HepG2 (cell line): Measurements from ENCODE around the gene PIP5KL1. TPM values are rescaled to one million over a fixed set of nuclear protein-coding genes. Genes with fewer than 3 reads are reported as not detected.

ENCODE experiments used
- ARID2 ChIP-seq: sonication (generic); formaldehyde crosslinking; IDR thresholded peaks from 2 replicates; pipeline ENCODE4 v1.8.1; 2022; ENCODE audit warnings: mild to moderate bottlenecking, missing genetic modification reagents, borderline replicate concordance
- FOSL1 ChIP-seq: sonication (generic); formaldehyde crosslinking; IDR thresholded peaks from 2 replicates; pipeline ENCODE4 v1.9.0; 2021; ENCODE audit warnings: missing genetic modification reagents, borderline replicate concordance
- MED13 ChIP-seq: sonication (generic); formaldehyde crosslinking; IDR thresholded peaks from 2 replicates; pipeline ENCODE4 v1.5.0; 2020; ENCODE audit warnings: missing genetic modification reagents
- NFE2L2 ChIP-seq: fragments of 150-350 bp; IDR thresholded peaks from 2 replicates; pipeline ENCODE4 v1.6.1; 2014; ENCODE audit warnings: low read length
- SATB2 ChIP-seq: sonication (generic); formaldehyde crosslinking; IDR thresholded peaks from 2 replicates; pipeline ENCODE4 v1.5.0; 2020; ENCODE audit warnings: missing genetic modification reagents
- TARDBP ChIP-seq: sonication (generic); formaldehyde crosslinking; IDR thresholded peaks from 2 replicates; pipeline ENCODE4 v1.8.0; 2022; ENCODE audit warnings: mild to moderate bottlenecking, missing genetic modification reagents
- TRIM24 ChIP-seq: sonication (generic); formaldehyde crosslinking; IDR thresholded peaks from 2 replicates; pipeline ENCODE4 v1.8.0; 2022; ENCODE audit warnings: mild to moderate bottlenecking, missing genetic modification reagents
- ZNF263 ChIP-seq: sonication (generic); formaldehyde crosslinking; IDR thresholded peaks from 2 replicates; pipeline ENCODE4 v1.4.0; 2020; ENCODE audit warnings: missing genetic modification reagents
- ZNF501 ChIP-seq: sonication (generic); formaldehyde crosslinking; IDR thresholded peaks from 2 replicates; pipeline ENCODE4 v1.5.1; 2020; ENCODE audit warnings: mild to moderate bottlenecking, moderate library complexity, missing genetic modification reagents
- ZNF761 ChIP-seq: sonication (generic); formaldehyde crosslinking; conservative IDR thresholded peaks from 2 replicates; pipeline ENCODE4 v1.4.0; 2020; ENCODE audit warnings: mild to moderate bottlenecking, missing genetic modification reagents
- ZNF792 ChIP-seq: IDR thresholded peaks from 2 replicates; pipeline ENCODE4 v1.6.1; 2016
- ZNF83 ChIP-seq: sonication (generic); formaldehyde crosslinking; IDR thresholded peaks from 2 replicates; pipeline ENCODE4 v1.4.0; 2020; ENCODE audit warnings: missing genetic modification reagents, mild to moderate bottlenecking, borderline replicate concordance
- polyA plus RNA-seq, 8 experiments: library from polyadenylated mRNA; depleted of rRNA in 3 of 8; stranded (reverse) in 7 of 8; unstranded in 1 of 8; fragments of >200 nt; fragmentation: Illumina TruSeq in 4 of 8; extraction: Trizol in 4 of 8; gene quantifications; 2 replicates each; pipeline versions ENCODE4 v1.2.1 to v1.2.3, GENCODE V29; 2011 to 2016; ENCODE audit warnings: low read depth in 4 of 8, missing spikeins in 1 of 8, mixed read lengths in 1 of 8; ENCODE audit not compliant: insufficient read depth in 1 of 8
- total RNA-seq, 5 experiments: library from RNA; depleted of rRNA; stranded (reverse); fragments of >200 nt; fragmentation: Illumina TruSeq; extraction: Trizol; gene quantifications; 2 replicates each; pipeline ENCODE4 v1.2.3, GENCODE V29; 2016; ENCODE audit warnings: low read depth in 1 of 5
- TF ChIP-seq, protein P1 (sequence below): sonication (generic); formaldehyde crosslinking; IDR thresholded peaks from 2 replicates; pipeline ENCODE4 v1.9.0; 2022; ENCODE audit warnings: low read depth, missing genetic modification reagents
- TF ChIP-seq, protein P2 (sequence below): sonication (generic); formaldehyde crosslinking; IDR thresholded peaks from 2 replicates; pipeline ENCODE4 v1.4.0; 2020; ENCODE audit warnings: missing genetic modification reagents
- TF ChIP-seq, protein P3 (sequence below): sonication (generic); formaldehyde crosslinking; IDR thresholded peaks from 2 replicates; pipeline ENCODE4 v1.4.0; 2020; ENCODE audit warnings: missing genetic modification reagents
- TF ChIP-seq, protein P4 (sequence below): IDR thresholded peaks from 2 replicates; pipeline ENCODE4 v1.6.1; 2016; ENCODE audit warnings: missing compliant biosample characterization, missing genetic modification reagents, borderline replicate concordance
- TF ChIP-seq, protein P5 (sequence below): sonication (generic); formaldehyde crosslinking; IDR thresholded peaks from 2 replicates; pipeline ENCODE4 v1.4.0; 2020; ENCODE audit warnings: mild to moderate bottlenecking, low read depth, missing genetic modification reagents

The PIP5KL1 gene
- total and polyA plus RNA-seq, 2 of the 13 experiments (the other 11 are each of a cell fraction or from before 2014, with no cell fraction given) = 0.20 to 0.49 TPM

DNA sequence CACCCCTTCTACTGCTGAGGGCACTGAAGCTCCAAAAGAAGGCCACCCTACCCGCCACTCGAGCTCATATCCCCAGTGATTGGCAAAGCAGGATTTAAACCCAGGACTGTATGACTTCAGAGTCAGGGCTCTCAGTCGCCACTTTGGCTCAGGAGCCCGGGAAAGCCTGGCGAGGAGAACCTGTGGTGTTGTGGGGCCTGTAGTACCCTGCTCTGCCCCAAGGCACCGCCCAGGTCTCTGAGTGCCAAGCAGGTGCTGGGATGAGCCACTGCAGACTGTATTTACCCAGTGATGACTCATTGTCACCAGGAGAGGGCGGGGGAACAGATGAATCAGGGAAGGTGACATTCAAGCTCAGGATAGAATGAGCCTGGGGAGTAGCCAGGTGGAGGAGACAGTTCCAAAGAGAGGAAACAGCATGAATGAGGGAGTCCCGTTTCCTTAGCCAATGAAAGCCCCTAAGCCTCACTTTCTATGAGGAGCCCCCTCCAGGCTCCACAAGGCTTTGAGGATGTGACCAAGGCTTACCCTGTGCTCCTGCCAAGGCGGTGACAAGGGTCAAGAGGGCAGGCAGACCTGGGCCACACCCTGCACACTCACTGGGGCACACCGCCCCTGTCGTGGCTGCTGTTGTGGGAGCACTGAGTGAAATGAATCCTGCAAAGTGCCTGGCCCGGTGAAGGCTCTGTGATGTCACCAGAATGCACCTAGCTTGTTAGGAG lies 24.9 kb upstream of the PIP5KL1 start (continued):
- TF ChIP-seq, protein P1, sequence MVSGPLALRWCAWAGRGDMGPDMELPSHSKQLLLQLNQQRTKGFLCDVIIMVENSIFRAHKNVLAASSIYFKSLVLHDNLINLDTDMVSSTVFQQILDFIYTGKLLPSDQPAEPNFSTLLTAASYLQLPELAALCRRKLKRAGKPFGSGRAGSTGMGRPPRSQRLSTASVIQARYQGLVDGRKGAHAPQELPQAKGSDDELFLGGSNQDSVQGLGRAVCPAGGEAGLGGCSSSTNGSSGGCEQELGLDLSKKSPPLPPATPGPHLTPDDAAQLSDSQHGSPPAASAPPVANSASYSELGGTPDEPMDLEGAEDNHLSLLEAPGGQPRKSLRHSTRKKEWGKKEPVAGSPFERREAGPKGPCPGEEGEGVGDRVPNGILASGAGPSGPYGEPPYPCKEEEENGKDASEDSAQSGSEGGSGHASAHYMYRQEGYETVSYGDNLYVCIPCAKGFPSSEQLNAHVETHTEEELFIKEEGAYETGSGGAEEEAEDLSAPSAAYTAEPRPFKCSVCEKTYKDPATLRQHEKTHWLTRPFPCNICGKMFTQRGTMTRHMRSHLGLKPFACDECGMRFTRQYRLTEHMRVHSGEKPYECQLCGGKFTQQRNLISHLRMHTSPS (CRISPR knock-in tag) = peak; percentile 96
- TF ChIP-seq ARID2 (no peak), FOSL1 (CRISPR knock-in tag) (peak; percentile 97), ZNF761 (CRISPR knock-in tag) (no peak), ZNF83 (CRISPR knock-in tag) (no peak), NFE2L2 (no peak), SATB2 (CRISPR knock-in tag) (no peak), MED13 (no peak), ZNF792 (CRISPR knock-in tag) (peak; percentile 75), TRIM24 (CRISPR knock-in tag) (no peak), ZNF501 (CRISPR knock-in tag) (peak; percentile 50; the same call in 1 of the 2 replicates), ZNF263 (CRISPR knock-in tag) (peak; percentile 94), TARDBP (CRISPR knock-in tag) (peak; percentile 73; the same call in 1 of the 2 replicates)
- TF ChIP-seq, protein P2, sequence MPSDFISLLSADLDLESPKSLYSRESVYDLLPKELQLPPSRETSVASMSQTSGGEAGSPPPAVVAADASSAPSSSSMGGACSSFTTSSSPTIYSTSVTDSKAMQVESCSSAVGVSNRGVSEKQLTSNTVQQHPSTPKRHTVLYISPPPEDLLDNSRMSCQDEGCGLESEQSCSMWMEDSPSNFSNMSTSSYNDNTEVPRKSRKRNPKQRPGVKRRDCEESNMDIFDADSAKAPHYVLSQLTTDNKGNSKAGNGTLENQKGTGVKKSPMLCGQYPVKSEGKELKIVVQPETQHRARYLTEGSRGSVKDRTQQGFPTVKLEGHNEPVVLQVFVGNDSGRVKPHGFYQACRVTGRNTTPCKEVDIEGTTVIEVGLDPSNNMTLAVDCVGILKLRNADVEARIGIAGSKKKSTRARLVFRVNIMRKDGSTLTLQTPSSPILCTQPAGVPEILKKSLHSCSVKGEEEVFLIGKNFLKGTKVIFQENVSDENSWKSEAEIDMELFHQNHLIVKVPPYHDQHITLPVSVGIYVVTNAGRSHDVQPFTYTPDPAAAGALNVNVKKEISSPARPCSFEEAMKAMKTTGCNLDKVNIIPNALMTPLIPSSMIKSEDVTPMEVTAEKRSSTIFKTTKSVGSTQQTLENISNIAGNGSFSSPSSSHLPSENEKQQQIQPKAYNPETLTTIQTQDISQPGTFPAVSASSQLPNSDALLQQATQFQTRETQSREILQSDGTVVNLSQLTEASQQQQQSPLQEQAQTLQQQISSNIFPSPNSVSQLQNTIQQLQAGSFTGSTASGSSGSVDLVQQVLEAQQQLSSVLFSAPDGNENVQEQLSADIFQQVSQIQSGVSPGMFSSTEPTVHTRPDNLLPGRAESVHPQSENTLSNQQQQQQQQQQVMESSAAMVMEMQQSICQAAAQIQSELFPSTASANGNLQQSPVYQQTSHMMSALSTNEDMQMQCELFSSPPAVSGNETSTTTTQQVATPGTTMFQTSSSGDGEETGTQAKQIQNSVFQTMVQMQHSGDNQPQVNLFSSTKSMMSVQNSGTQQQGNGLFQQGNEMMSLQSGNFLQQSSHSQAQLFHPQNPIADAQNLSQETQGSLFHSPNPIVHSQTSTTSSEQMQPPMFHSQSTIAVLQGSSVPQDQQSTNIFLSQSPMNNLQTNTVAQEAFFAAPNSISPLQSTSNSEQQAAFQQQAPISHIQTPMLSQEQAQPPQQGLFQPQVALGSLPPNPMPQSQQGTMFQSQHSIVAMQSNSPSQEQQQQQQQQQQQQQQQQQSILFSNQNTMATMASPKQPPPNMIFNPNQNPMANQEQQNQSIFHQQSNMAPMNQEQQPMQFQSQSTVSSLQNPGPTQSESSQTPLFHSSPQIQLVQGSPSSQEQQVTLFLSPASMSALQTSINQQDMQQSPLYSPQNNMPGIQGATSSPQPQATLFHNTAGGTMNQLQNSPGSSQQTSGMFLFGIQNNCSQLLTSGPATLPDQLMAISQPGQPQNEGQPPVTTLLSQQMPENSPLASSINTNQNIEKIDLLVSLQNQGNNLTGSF = no peak
- TF ChIP-seq, protein P3, sequence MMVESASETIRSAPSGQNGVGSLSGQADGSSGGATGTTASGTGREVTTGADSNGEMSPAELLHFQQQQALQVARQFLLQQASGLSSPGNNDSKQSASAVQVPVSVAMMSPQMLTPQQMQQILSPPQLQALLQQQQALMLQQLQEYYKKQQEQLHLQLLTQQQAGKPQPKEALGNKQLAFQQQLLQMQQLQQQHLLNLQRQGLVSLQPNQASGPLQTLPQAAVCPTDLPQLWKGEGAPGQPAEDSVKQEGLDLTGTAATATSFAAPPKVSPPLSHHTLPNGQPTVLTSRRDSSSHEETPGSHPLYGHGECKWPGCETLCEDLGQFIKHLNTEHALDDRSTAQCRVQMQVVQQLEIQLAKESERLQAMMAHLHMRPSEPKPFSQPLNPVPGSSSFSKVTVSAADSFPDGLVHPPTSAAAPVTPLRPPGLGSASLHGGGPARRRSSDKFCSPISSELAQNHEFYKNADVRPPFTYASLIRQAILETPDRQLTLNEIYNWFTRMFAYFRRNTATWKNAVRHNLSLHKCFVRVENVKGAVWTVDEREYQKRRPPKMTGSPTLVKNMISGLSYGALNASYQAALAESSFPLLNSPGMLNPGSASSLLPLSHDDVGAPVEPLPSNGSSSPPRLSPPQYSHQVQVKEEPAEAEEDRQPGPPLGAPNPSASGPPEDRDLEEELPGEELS (CRISPR knock-in tag) = peak; percentile 70
- TF ChIP-seq, protein P4, sequence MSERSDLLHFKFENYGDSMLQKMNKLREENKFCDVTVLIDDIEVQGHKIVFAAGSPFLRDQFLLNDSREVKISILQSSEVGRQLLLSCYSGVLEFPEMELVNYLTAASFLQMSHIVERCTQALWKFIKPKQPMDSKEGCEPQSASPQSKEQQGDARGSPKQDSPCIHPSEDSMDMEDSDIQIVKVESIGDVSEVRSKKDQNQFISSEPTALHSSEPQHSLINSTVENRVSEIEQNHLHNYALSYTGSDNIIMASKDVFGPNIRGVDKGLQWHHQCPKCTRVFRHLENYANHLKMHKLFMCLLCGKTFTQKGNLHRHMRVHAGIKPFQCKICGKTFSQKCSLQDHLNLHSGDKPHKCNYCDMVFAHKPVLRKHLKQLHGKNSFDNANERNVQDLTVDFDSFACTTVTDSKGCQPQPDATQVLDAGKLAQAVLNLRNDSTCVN = no peak
- TF ChIP-seq, protein P5, sequence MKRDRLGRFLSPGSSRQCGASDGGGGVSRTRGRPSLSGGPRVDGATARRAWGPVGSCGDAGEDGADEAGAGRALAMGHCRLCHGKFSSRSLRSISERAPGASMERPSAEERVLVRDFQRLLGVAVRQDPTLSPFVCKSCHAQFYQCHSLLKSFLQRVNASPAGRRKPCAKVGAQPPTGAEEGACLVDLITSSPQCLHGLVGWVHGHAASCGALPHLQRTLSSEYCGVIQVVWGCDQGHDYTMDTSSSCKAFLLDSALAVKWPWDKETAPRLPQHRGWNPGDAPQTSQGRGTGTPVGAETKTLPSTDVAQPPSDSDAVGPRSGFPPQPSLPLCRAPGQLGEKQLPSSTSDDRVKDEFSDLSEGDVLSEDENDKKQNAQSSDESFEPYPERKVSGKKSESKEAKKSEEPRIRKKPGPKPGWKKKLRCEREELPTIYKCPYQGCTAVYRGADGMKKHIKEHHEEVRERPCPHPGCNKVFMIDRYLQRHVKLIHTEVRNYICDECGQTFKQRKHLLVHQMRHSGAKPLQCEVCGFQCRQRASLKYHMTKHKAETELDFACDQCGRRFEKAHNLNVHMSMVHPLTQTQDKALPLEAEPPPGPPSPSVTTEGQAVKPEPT (CRISPR knock-in tag) = peak; percentile 45; the same call in 1 of the 2 replicates
